ENCODE results near the gene MRPL21. TPM values are rescaled to one million over a fixed set of nuclear protein-coding genes. Genes with fewer than 3 reads are reported as not detected.

Gene MRPL21
- total and polyA plus RNA-seq, 2 of the 13 experiments (the other 11 are each of a cell fraction or from before 2014, with no cell fraction given) = 61.5 to 100 TPM

DNA sequence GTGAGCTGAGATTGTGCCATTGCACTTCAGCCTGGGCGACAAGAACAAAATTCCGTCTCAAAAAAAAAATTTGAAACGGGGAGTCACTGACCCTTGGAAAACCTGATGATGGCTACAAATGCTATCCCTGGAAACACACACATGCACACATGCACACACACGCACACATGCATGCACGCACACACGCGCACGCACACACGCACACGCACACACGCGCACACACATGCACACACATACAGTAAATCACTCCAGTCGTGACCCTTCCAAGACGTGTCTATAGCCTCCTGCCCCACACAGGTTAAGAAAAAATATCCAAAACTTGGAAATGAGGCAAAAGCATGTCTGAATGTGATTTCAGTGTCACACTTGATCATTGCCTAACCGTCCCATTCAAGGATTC, 55.2 kb downstream of the MRPL21 start:
- intact Hi-C loops (cut with micrococcal nuclease; ENCODE audit: unreplicated experiment) (no loop called here), in situ Hi-C loops (cut with HindIII; ENCODE audit: extremely low pct_ligation_motif_present, low pct_unique_long_range_greater_than_20kb) (no loop called here)
- ChIA-PET CTCF (ENCODE audit: low intra/inter-chr PET ratio, low total read pairs) (no interaction called here), POLR2A (no interaction called here)
- FAIRE-seq = no peak
- no peaks in the 10 kb centered on the region for H4K20me1 ChIP-seq (ENCODE audit: insufficient read depth, low read length)
- no TSS peak for BruUV-seq (replicated peaks)
- no peaks in the 10 kb centered on the region for H3K36me3 ChIP-seq (replicated peaks in 1 of 2; ENCODE audit: control insufficient read depth in 1 of 2, insufficient read depth in 2 of 2, low read length in 2 of 2)
- no peaks in the 10 kb centered on the region for H3K79me2 ChIP-seq (ENCODE audit: insufficient read depth, low read length)
- H3K9ac ChIP-seq (ENCODE audit: insufficient read depth, low read depth, low read length) = no peak overlapping the region
- H3K9me3 ChIP-seq (ENCODE audit: low read length) = no peaks in the 10 kb centered on the region
- no peak overlapping the region for H3K27ac ChIP-seq (ENCODE audit: extremely low read length, insufficient read depth, low read length)
- H2AFZ ChIP-seq (ENCODE audit: low read length) = no peak overlapping the region
- no peak overlapping the region for H3K4me2 ChIP-seq (ENCODE audit: low read depth, low read length)
- peaks cover 73% of the 10 kb centered on the region for H3K4me1 ChIP-seq (ENCODE audit: insufficient read depth, low read length)
- no peak overlapping the region for H3K4me3 ChIP-seq (replicated peaks in 1 of 3; ENCODE audit: insufficient read depth in 1 of 3, low read depth in 2 of 3, low read length in 3 of 3)
- WGBS (ENCODE audit: low lambda C conversion rate) = 82% methylated on average over 15 of the region's 15 CpGs
- DNase-seq (ENCODE audit: low spot score) = no peak
- TF ChIP-seq KMT2B (CRISPR knock-in tag; IDR thresholded peaks at IDR 0.05) (no peak), DNMT1 (CRISPR knock-in tag; IDR thresholded peaks at IDR 0.05) (no peak), HES4 (CRISPR knock-in tag; IDR thresholded peaks at IDR 0.05; ENCODE audit: borderline replicate concordance) (no peak), ZNF546 (CRISPR knock-in tag; conservative IDR thresholded peaks at IDR 0.05) (no peak), NONO (IDR thresholded peaks at IDR 0.05) (no peak), NONO (CRISPR knock-in tag; conservative IDR thresholded peaks at IDR 0.05) (no peak), ZHX2 (IDR thresholded peaks at IDR 0.05; ENCODE audit: low read depth) (no peak), ZHX2 (CRISPR knock-in tag; IDR thresholded peaks at IDR 0.05; ENCODE audit: borderline replicate concordance) (no peak), PBX2 (CRISPR knock-in tag; IDR thresholded peaks at IDR 0.05) (no peak)
- H3K27me3 ChIP-seq (ENCODE audit: control insufficient read depth in 1 of 2, insufficient read depth in 2 of 2, low read length in 2 of 2) = peaks cover 0 to 3% of the 10 kb centered on the region in 2 experiments; a peak in 1 of 5 replicates
- ATAC-seq = no peak

Data from HepG2 (cell line).